ENCODE measurements around the gene RXRB. TPM values are rescaled to one million over a fixed set of nuclear protein-coding genes. Genes with fewer than 3 reads are reported as not detected.

Gene RXRB
- total RNA-seq, 1 donor from 2014 or later = 22.4 TPM

DNA sequence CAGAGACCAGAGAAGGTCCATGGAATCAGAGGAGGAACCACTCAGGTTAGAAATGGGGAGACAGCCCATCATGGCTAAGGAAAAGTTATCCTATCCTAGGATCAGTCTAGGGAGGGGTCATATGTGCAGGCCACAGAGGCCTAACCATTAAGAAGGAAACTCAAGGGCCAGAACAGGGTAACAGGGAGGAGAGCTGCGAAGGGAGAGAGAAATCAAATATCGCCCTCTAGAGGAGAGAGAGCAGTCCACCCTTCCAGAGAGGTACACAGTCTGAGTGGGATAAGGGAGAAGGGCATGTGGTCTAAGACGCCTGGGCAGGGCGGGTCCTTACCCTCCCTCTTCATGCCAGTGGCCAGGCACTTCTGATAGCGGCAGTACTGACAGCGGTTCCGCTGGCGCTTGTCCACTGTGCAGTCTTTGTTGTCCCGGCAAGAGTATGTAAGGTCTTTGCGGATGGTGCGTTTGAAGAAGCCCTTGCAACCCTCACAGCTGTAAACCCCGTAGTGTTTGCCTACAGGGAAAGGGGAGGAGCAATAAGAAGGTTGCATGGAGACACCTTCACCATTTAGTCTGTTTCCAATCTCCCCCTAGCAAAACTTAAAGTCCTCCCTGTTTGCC lies 2.9 kb downstream of the RXRB start:
- peak; percentile 32 for DNase-seq (ENCODE audit: low read depth, low spot score)

DNA sequence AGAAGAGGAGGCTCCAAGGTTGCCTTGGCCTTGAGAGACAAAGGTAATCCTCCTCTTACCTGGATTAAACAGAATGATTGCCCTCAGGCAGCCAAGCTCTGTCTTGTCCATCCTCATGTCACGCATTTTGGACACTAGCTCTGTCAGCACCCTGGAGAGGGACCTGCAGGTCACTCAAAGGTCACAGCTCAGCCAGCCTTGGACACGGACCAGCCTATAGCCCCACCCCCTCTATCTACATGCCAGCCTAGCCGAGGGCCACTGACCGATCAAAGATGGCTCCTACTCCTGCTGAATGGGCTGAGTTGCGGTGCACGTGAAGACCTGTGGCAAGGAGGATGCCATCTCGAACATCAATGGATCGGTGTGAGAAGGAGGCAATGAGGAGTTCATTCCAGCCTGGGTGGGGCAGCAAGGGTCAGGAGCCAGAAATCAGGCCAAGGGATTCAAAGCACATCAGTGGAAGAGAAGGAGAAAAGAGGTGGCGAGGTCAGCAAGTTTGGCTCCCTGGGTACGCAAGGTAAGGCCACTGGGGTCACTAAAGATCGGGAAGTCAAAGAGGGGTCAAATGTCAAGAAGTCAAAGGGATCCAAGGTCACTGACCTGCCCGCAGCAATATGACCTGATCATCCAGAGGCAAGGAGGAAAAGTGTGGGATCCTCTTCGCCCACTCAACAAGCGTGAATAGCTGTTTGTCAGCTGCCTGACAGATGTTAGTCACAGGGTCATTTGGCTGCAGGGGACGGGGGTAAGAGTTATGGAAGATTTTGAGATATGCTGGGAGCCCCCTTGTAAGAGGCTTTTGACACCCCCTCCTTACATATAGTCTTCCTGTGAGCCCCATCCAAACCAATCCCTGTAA lies 4.9 kb downstream of the RXRB start:
- no peak for DNase-seq (ENCODE audit: low read depth, low spot score)

DNA sequence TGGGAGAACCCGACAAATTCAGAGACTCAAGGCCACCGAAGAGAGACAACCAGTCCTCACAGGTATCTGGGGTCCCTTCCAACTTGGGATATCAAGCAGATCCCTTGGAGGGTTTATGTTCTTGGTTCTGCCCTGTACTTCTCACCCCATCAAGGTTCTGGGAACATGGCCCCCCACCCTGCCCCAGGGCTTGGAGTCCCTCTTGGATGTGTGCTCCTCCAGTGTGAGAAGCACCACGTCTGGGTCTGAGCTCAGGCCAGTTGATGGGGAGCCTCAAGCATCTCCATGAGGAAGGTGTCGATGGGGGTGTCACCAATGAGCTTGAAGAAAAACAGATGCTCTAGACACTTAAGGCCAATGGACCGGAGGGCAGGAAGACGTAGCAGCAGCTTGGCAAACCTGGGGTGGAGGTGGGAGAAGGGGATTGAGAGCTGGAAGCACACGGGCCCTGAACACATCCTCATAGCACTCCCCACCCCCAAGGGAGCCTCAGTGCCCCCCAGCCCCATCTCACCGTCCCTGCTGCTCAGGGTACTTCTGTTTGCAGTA lies 6.0 kb downstream of the RXRB start:
- no peak for DNase-seq (ENCODE audit: low read depth, low spot score)

- DNase-seq (ENCODE audit: low read depth, low spot score) = no peak
Measured at GRCh38 chr6:33193619-33194018, 6.8 kb downstream of the RXRB start.

GRCh38 chr6:33192671-33193602 lies 7.5 kb downstream of the RXRB start:
- DNase-seq (ENCODE audit: low read depth, low spot score) = no peak

- DNase-seq (ENCODE audit: low read depth, low spot score) = no peak
Measured at GRCh38 chr6:33192105-33192646, 8.3 kb downstream of the RXRB start, which contains the start of gene COL11A2. Gene COL11A2, minus strand, starts transcription at chr6:33192467. Its CDS starts 227 bp downstream, at chr6:33192240.

GRCh38 chr6:33191383-33192104 lies 8.9 kb downstream of the RXRB start:
- DNase-seq (ENCODE audit: low read depth, low spot score) = no peak

DNA sequence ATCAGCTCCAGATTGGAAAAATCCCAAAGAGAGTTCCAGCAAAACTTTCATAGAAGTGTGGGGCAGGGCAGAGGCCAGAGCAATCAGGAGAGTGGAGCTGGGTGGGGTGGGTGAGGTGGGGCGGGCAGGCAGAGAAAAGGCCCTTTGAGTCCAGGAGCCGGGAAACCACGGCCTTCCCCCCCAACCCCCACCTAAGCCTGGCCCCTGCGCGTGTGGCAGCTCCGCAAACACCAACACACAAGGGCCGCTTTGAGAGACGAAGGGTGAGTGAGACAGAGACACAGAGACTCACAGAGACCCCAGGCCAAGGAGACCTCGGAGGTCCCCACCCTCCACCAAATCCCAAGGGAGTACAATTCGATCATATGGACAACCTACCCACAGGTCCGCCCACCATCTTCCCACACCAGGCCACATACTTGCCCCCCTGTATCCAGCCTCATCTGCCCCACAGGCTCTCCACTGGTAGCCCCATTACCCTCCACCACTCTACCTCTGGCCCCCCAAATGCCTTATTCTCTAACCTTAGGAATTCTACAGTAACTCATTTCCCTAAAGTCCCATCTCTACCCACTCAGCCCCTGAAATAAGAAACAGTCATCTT lies 9.9 kb downstream of the RXRB start:
- DNase-seq (ENCODE audit: low read depth, low spot score) = no peak

DNA sequence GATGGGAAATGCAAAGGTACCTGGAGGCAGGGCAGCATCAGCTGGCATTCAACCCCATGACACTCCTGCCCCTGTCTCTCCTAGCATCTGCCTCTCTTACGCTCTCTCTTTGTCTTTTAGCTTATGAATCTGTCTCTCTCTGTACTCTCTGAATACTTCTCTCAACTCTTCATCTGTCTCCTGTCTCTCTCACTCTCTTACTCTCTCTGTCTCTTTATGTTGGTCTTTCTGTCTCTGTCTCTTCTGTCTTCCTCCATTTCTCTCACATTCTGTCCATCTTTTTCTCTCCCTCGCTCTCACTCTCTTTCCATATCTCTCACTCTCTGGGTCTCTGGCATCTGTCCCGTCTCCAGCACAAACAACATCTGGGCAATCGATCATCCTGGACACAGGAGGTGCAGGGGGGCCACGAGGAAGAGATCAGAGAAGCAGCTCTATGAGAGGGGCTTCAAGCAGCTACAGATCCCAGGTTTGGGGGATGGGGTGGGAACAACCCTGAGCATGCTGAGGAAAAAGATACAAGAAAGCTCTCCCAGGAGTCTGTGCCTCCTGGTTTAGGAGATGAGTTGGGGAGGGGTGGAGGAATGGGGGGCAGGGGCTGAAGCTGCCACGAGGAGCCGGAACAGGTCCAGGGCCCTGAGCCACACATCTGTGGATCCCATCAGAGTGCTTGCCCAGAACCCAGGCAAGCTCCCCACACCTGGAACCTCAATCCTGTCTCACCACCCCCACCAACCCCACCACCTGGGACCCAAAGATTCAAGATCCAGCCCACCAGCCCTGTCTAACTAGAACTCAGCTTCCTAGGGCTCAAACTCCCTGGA lies 10.6 kb downstream of the RXRB start:
- DNase-seq (ENCODE audit: low read depth, low spot score) = no peak

- no peak for DNase-seq (ENCODE audit: low read depth, low spot score)
Measured at GRCh38 chr6:33189164-33189563, 11.3 kb downstream of the RXRB start.

GRCh38 chr6:33187809-33188208 lies 12.7 kb downstream of the RXRB start:
- DNase-seq (ENCODE audit: low read depth, low spot score) = no peak

DNA sequence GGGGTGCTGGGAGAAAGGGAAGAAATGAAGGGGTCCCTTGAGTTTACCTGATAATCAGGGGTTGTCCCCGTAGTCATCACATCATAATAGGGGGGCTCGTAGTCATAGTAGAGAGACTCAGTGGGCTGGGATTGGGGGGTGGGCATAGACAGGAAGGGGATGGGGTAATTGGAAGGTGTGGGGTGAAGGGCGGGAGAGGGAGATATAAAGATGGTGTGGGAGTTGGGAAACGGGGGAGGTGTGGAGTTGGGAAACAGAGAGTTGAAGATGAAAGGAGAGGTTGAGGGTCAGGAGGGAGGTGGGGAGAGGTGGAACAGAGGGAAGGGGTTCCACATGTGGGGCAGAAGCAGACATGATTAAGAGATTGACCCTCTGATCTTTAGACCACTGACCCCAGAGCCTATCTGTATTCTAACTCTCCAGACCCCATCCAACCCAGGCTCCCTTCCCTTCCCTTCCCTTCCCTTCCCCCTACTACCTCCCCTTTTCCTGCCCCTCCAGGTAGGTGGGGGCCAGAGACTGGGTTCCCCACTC lies 14.7 kb downstream of the RXRB start:
- DNase-seq (ENCODE audit: low read depth, low spot score) = no peak

DNA sequence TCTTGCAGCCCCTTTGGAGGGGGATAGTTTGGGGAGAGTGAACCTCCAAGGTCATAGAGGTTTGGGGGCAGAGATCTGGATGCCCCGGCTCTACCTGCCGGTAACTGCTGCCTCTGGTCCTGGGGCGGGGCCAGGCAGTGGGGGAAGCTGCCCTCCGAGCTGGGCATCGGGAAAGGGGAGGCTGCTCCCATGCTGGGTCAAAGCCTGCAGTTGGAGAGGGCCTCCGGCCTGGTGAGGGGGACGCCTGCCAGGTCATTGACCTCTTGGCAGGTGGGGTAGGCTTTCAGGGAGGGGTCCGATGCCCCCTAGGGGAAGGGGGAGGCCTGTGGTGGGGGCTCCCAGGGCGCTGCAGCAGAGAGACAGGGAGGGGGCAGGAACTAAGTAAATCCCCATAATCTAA lies 15.3 kb downstream of the RXRB start:
- no peak for DNase-seq (ENCODE audit: low read depth, low spot score)

DNA sequence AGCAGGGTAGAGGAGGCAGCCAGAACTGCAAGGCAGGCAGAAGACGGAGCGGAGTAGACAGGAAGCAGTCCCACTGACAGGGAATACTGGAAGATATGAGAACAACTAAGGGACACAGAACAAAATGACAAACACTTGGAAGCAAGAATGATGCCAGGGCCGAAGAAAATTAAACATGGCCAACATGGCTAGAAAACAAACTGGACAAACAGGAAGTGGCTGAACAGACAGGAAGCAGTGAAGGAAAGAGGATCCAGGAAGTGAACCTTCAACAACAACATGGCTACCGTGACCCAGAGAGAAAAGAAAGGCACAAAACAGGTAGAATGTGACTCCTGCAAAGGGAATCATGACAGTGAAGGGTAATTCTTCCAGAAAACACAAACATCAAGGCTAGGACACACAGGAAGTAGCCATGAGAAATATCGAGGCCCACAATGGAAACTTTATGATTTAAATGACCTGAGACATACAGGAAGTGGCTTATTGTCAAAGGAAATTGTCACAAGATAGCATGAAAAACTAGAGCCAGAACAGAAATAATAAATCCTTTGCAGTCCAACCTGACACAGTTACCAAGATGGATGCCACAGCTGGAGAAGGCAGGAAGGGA lies 17.3 kb downstream of the RXRB start:
- no peak for DNase-seq (ENCODE audit: low read depth, low spot score)

GRCh38 chr6:33181141-33181540 lies 19.3 kb downstream of the RXRB start:
- no peak for DNase-seq (ENCODE audit: low read depth, low spot score)

DNA sequence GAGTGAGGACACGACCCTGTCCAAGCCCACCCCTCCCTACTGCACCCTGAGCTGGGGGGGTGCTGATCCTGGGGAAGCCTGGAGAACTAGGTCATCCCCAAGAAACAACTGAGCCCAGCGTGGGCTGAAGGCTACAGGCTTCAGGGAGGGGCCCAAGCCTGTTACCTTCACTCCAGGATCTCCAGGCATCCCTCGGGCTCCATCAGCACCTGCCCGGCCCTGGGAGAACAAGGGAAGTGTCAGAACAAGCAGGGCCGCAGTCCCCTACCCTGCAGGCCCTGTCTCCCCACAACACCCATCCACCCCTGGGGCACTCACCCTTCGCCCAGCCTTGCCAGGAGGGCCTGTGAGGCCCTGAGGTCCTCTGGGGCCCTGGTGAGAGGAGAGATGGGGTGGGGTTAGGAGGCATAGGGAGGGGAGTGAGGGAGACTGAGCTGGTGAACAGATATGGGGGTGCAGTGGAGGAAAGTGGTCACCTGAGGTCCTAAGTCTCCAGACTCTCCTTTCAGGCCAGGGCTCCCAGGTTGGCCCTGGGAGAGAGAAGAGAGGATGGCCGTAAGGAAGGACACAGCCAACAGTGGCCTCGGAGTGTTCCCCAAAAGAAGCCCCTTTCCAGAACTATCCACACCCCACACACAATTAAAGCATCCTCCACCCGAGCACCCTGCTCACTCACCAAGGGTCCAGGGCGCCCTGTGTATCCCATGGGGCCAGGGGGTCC lies 21.6 kb downstream of the RXRB start:
- no peak for DNase-seq (ENCODE audit: low read depth, low spot score)

GRCh38 chr6:33177552-33178446 lies 22.7 kb downstream of the RXRB start:
- no peak for DNase-seq (ENCODE audit: low read depth, low spot score)

Measured in pulmonary artery endothelial cell (primary cell).